Astrocyte (in vitro differentiated cells and primary cell): ENCODE measurements around the gene EPB41.

Source experiments
- CTCF ChIP-seq: IDR thresholded peaks from 2 replicates; pipeline ENCODE4 v1.5.1; 2011; ENCODE audit warnings: low read depth, mild to moderate bottlenecking, inconsistent platforms, low read length, moderate library complexity; ENCODE audit not compliant: insufficient read depth
- EZH2 ChIP-seq: IDR thresholded peaks from 2 replicates; pipeline ENCODE4 v1.6.1; 2012; ENCODE audit warnings: mild to moderate bottlenecking, low read length, inconsistent platforms; ENCODE audit not compliant: insufficient read depth

GRCh38 chr1:29164588-29164987 lies 250.2 kb downstream of the EPB41 start:
- TF ChIP-seq CTCF = no peak
- TF ChIP-seq EZH2 = no peak
